Measurements from ENCODE around the gene ACOT9. TPM values are rescaled to one million over a fixed set of nuclear protein-coding genes. Genes with fewer than 3 reads are reported as not detected.
A peak's percentile ranks its signal among the peaks of the same experiment; 100 is the strongest.

The ACOT9 gene
- total RNA-seq, 1 donor from 2014 or later, result 99.1 TPM

GRCh38 chrX:23765868-23766267 lies 22.8 kb upstream of the ACOT9 start:
- TF ChIP-seq CTCF (IDR thresholded peaks at IDR 0.05; ENCODE audit: unreplicated experiment), result no peak
- Mint-ChIP-seq H3K4me3 (ENCODE audit: unreplicated experiment) (no peak overlapping the region), H3K27ac (ENCODE audit: unreplicated experiment) (no peak overlapping the region), H3K36me3 (ENCODE audit: low read depth, unreplicated experiment) (no peaks in the 10 kb centered on the region), H3K27me3 (ENCODE audit: unreplicated experiment) (no peaks in the 10 kb centered on the region), H3K4me1 (ENCODE audit: unreplicated experiment) (no peaks in the 10 kb centered on the region), H3K9me3 (ENCODE audit: unreplicated experiment) (no peaks in the 10 kb centered on the region)
- no peak for DNase-seq (ENCODE audit: low spot score)

GRCh38 chrX:23765449-23765848 lies 22.4 kb upstream of the ACOT9 start:
- H3K36me3 Mint-ChIP-seq (ENCODE audit: low read depth, unreplicated experiment), result no peaks in the 10 kb centered on the region
- no peak for TF ChIP-seq CTCF (IDR thresholded peaks at IDR 0.05; ENCODE audit: unreplicated experiment)
- no peaks in the 10 kb centered on the region for H3K4me1 Mint-ChIP-seq (ENCODE audit: unreplicated experiment)
- no peak for DNase-seq (ENCODE audit: low spot score)
- H3K9me3 Mint-ChIP-seq (ENCODE audit: unreplicated experiment), result no peaks in the 10 kb centered on the region
- H3K4me3 Mint-ChIP-seq (ENCODE audit: unreplicated experiment), result no peak overlapping the region
- no peaks in the 10 kb centered on the region for H3K27me3 Mint-ChIP-seq (ENCODE audit: unreplicated experiment)
- H3K27ac Mint-ChIP-seq (ENCODE audit: unreplicated experiment), result no peak overlapping the region

- TF ChIP-seq CTCF (IDR thresholded peaks at IDR 0.05; ENCODE audit: unreplicated experiment), result no peak
- Mint-ChIP-seq H3K27ac (ENCODE audit: unreplicated experiment) (no peak overlapping the region), H3K4me1 (ENCODE audit: unreplicated experiment) (no peaks in the 10 kb centered on the region), H3K36me3 (ENCODE audit: low read depth, unreplicated experiment) (no peaks in the 10 kb centered on the region), H3K4me3 (ENCODE audit: unreplicated experiment) (no peak overlapping the region), H3K27me3 (ENCODE audit: unreplicated experiment) (no peaks in the 10 kb centered on the region), H3K9me3 (ENCODE audit: unreplicated experiment) (no peaks in the 10 kb centered on the region)
- no peak for DNase-seq (ENCODE audit: low spot score)
Measured at GRCh38 chrX:23764188-23764984, 21.3 kb upstream of the ACOT9 start.

GRCh38 chrX:23759821-23760220 lies 16.7 kb upstream of the ACOT9 start:
- no peak for TF ChIP-seq CTCF (IDR thresholded peaks at IDR 0.05; ENCODE audit: unreplicated experiment)
- Mint-ChIP-seq H3K36me3 (ENCODE audit: low read depth, unreplicated experiment) (no peaks in the 10 kb centered on the region), H3K9me3 (ENCODE audit: unreplicated experiment) (no peaks in the 10 kb centered on the region), H3K4me1 (ENCODE audit: unreplicated experiment) (no peaks in the 10 kb centered on the region), H3K27ac (ENCODE audit: unreplicated experiment) (no peak overlapping the region), H3K27me3 (ENCODE audit: unreplicated experiment) (no peaks in the 10 kb centered on the region), H3K4me3 (ENCODE audit: unreplicated experiment) (no peak overlapping the region)
- no peak for DNase-seq (ENCODE audit: low spot score)

GRCh38 chrX:23756165-23756564 lies 13.1 kb upstream of the ACOT9 start:
- no peak overlapping the region for H3K27ac Mint-ChIP-seq (ENCODE audit: unreplicated experiment)
- peak; percentile 72 for TF ChIP-seq CTCF (IDR thresholded peaks at IDR 0.05; ENCODE audit: unreplicated experiment)

More at GRCh38 chrX:23756165-23756564, 13.1 kb upstream of the ACOT9 start:
- peak; percentile 56 for DNase-seq (ENCODE audit: low spot score)
- H3K4me3 Mint-ChIP-seq (ENCODE audit: unreplicated experiment), result no peak overlapping the region
- H3K9me3 Mint-ChIP-seq (ENCODE audit: unreplicated experiment), result no peaks in the 10 kb centered on the region
- no peaks in the 10 kb centered on the region for H3K4me1 Mint-ChIP-seq (ENCODE audit: unreplicated experiment)
- no peaks in the 10 kb centered on the region for H3K36me3 Mint-ChIP-seq (ENCODE audit: low read depth, unreplicated experiment)
- no peaks in the 10 kb centered on the region for H3K27me3 Mint-ChIP-seq (ENCODE audit: unreplicated experiment)
